GM23338 (cell line): ENCODE measurements around the gene ADCYAP1R1. TPM values are rescaled to one million over a fixed set of nuclear protein-coding genes. Genes with fewer than 3 reads are reported as not detected.

ENCODE experiments used
- ATAC-seq: fragments of 200-7000 bp; cut with Tn5 transposase; 3 replicates; pipeline ENCODE4 v1.9.1; 2020
- DNase-seq: peaks from one replicate; pipeline ENCODE4 v3.0.0-alpha.2; 2015; ENCODE audit warnings: low spot score
- H2AFZ ChIP-seq: fragments of 200-600 bp; sonication (generic); 2 replicates; pipeline ENCODE4 v1.8.0; 2016; ENCODE audit warnings: antibody characterized with exemption, mild to moderate bottlenecking, moderate library complexity
- H3F3A ChIP-seq: fragments of 200-600 bp; sonication (generic); replicated peaks from 2 replicates; pipeline ENCODE4 v1.8.0; 2017; ENCODE audit warnings: antibody characterized with exemption, mixed run types, low read depth
- H3K27ac ChIP-seq: fragments of 200-600 bp; sonication (generic); 2 replicates; pipeline ENCODE4 v1.6.1; 2016; ENCODE audit warnings: low read depth
- H3K27me3 ChIP-seq: fragments of 200-600 bp; sonication (generic); 2 replicates; pipeline ENCODE4 v1.8.0; 2016; ENCODE audit warnings: mild to moderate bottlenecking, mixed run types, moderate library complexity; ENCODE audit not compliant: insufficient read depth
- H3K36me3 ChIP-seq: fragments of 200-600 bp; sonication (generic); 2 replicates; pipeline ENCODE4 v1.8.0; 2016; ENCODE audit warnings: mild to moderate bottlenecking; ENCODE audit not compliant: insufficient read depth
- H3K4me1 ChIP-seq: fragments of 200-600 bp; sonication (generic); 2 replicates; pipeline ENCODE4 v1.8.0; 2016; ENCODE audit warnings: mild to moderate bottlenecking, moderate library complexity; ENCODE audit not compliant: insufficient read depth
- H3K4me2 ChIP-seq: fragments of 200-600 bp; sonication (generic); 2 replicates; pipeline ENCODE4 v1.7.1; 2017; ENCODE audit warnings: mixed run types
- H3K4me3 ChIP-seq: fragments of 200-600 bp; sonication (generic); 2 replicates; pipeline ENCODE4 v1.6.1; 2016; ENCODE audit warnings: mixed run types
- H3K79me2 ChIP-seq: fragments of 200-600 bp; sonication (generic); replicated peaks from 2 replicates; pipeline ENCODE4 v1.8.0; 2017; ENCODE audit warnings: mild to moderate bottlenecking; ENCODE audit not compliant: insufficient read depth
- H3K9me2 ChIP-seq: fragments of 200-600 bp; sonication (generic); 2 replicates; pipeline ENCODE4 v1.8.0; 2017; ENCODE audit not compliant: insufficient read depth
- H4K20me1 ChIP-seq: fragments of 200-600 bp; sonication (generic); replicated peaks from 2 replicates; pipeline ENCODE4 v1.8.0; 2017; ENCODE audit warnings: mild to moderate bottlenecking; ENCODE audit not compliant: insufficient read depth
- H3K27ac Mint-ChIP-seq: 2 replicates; pipeline ENCODE4 v1.8.0; 2020; ENCODE audit warnings: inconsistent platforms, mild to moderate bottlenecking, moderate library complexity, mixed read lengths
- H3K27me3 Mint-ChIP-seq: 3 replicates; pipeline ENCODE4 v1.8.0; 2022; ENCODE audit warnings: low read depth, mild to moderate bottlenecking, moderate library complexity, mixed read lengths, inconsistent platforms; ENCODE audit not compliant: insufficient read depth, poor library complexity
- H3K36me3 Mint-ChIP-seq: 3 replicates; pipeline ENCODE4 v1.8.0; 2021; ENCODE audit warnings: low read depth, mild to moderate bottlenecking, inconsistent platforms, moderate library complexity, mixed read lengths
- H3K4me1 Mint-ChIP-seq: 3 replicates; pipeline ENCODE4 v1.8.0; 2020; ENCODE audit warnings: mild to moderate bottlenecking, inconsistent platforms, mixed read lengths
- H3K4me3 Mint-ChIP-seq: 3 replicates; pipeline ENCODE4 v1.8.0; 2021; ENCODE audit warnings: moderate library complexity, mild to moderate bottlenecking, inconsistent platforms, mixed read lengths
- H3K9me3 Mint-ChIP-seq: 3 replicates; pipeline ENCODE4 v1.8.0; 2020; ENCODE audit warnings: moderate library complexity, mild to moderate bottlenecking, inconsistent platforms, mixed read lengths
- CREB1 ChIP-seq: fragments of 250-450 bp; sonication (Bioruptor Pico); IDR thresholded peaks from 2 replicates; pipeline ENCODE4 v1.5.0; 2020; ENCODE audit warnings: low read depth, mild to moderate bottlenecking, moderate library complexity
- EZH2 ChIP-seq: fragments of 200-600 bp; sonication (generic); IDR thresholded peaks from one replicate; pipeline ENCODE4 v1.8.0; 2017; ENCODE audit warnings: antibody characterized with exemption, mild to moderate bottlenecking, low read depth; ENCODE audit not compliant: unreplicated experiment
- EZH2phosphoT487 ChIP-seq: fragments of 200-600 bp; sonication (generic); IDR thresholded peaks from one replicate; pipeline ENCODE4 v1.8.1; 2018; ENCODE audit warnings: antibody characterized with exemption; ENCODE audit not compliant: unreplicated experiment
- JUNB ChIP-seq: IDR thresholded peaks from one replicate; pipeline ENCODE4 v1.6.1; 2016; ENCODE audit warnings: antibody characterized with exemption; ENCODE audit not compliant: unreplicated experiment
- NANOG ChIP-seq: IDR thresholded peaks from 2 replicates; pipeline ENCODE4 v1.6.1; 2016; ENCODE audit warnings: antibody characterized with exemption, borderline replicate concordance
- STAT1 ChIP-seq: IDR thresholded peaks from one replicate; pipeline ENCODE4 v1.6.1; 2016; ENCODE audit warnings: antibody characterized with exemption; ENCODE audit not compliant: unreplicated experiment
- ZNF114 ChIP-seq: fragments of 250-450 bp; sonication (Bioruptor Pico); IDR thresholded peaks from 2 replicates; pipeline ENCODE4 v1.5.0; 2020; ENCODE audit warnings: mild to moderate bottlenecking, moderate library complexity
- ZNF462 ChIP-seq: fragments of 250-450 bp; sonication (Bioruptor Pico); IDR thresholded peaks from 2 replicates; pipeline ENCODE4 v1.5.0; 2020; ENCODE audit warnings: mild to moderate bottlenecking, moderate library complexity
- polyA plus RNA-seq: library from polyadenylated mRNA; unstranded; fragments of >200 nt; fragmentation: Nextera tagmentation; extraction: Ambion mirVana; gene quantifications from 2 replicates; pipeline ENCODE4 v1.2.1, GENCODE V29; 2016
- total RNA-seq: library from RNA; depleted of rRNA; stranded (reverse); fragments of >200 nt; shearing (Covaris generic); gene quantifications from 2 replicates; pipeline ENCODE4 v1.2.3, GENCODE V29; 2014
- TF ChIP-seq, protein P1 (sequence below): IDR thresholded peaks from one replicate; pipeline ENCODE4 v1.6.1; 2018; ENCODE audit warnings: antibody characterized with exemption; ENCODE audit not compliant: unreplicated experiment

The ADCYAP1R1 gene
- total and polyA plus RNA-seq, 2 experiments from 2014 or later, result 1.8 to 10.6 TPM

GRCh38 chr7:31080763-31081162, 28.7 kb downstream of the ADCYAP1R1 start (continued):
- TF ChIP-seq ZNF462 (CRISPR knock-in tag) (no peak), JUNB (no peak), EZH2phosphoT487 (no peak), NANOG (no peak), EZH2 (no peak)
- TF ChIP-seq, protein P1, sequence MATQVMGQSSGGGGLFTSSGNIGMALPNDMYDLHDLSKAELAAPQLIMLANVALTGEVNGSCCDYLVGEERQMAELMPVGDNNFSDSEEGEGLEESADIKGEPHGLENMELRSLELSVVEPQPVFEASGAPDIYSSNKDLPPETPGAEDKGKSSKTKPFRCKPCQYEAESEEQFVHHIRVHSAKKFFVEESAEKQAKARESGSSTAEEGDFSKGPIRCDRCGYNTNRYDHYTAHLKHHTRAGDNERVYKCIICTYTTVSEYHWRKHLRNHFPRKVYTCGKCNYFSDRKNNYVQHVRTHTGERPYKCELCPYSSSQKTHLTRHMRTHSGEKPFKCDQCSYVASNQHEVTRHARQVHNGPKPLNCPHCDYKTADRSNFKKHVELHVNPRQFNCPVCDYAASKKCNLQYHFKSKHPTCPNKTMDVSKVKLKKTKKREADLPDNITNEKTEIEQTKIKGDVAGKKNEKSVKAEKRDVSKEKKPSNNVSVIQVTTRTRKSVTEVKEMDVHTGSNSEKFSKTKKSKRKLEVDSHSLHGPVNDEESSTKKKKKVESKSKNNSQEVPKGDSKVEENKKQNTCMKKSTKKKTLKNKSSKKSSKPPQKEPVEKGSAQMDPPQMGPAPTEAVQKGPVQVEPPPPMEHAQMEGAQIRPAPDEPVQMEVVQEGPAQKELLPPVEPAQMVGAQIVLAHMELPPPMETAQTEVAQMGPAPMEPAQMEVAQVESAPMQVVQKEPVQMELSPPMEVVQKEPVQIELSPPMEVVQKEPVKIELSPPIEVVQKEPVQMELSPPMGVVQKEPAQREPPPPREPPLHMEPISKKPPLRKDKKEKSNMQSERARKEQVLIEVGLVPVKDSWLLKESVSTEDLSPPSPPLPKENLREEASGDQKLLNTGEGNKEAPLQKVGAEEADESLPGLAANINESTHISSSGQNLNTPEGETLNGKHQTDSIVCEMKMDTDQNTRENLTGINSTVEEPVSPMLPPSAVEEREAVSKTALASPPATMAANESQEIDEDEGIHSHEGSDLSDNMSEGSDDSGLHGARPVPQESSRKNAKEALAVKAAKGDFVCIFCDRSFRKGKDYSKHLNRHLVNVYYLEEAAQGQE, result no peak

DNA sequence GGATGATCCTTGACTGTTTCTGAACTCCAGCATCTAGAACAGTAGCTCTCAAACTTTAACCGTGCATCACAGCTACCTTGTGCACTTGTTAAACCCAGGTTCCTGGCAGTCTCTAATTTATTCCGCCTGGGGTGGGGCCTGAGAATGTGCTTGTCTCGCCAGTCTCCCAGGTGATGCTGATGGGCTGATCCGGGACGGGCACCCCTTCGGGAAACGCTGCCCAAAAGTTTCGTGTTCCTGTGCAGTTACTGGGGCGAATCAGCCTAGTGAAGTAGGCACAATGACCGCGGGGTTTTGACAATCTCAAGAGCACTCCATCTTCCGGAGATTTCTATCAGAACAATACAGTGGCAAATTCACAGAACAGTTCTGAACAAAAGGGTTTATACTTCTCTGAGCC, 29.9 kb downstream of the ADCYAP1R1 start:
- Mint-ChIP-seq H3K9me3 (no peaks in the 10 kb centered on the region), H3K27ac (no peak overlapping the region), H3K4me3 (no peak overlapping the region), H3K4me1 (peaks cover 9% of the 10 kb centered on the region), H3K27me3 (peaks cover 10% of the 10 kb centered on the region), H3K36me3 (peaks cover 8% of the 10 kb centered on the region; the same call in 2 of the 3 replicates)
- Histone ChIP-seq H2AFZ (no peak overlapping the region), H3K27me3 (no peaks in the 10 kb centered on the region), H3K4me2 (no peak overlapping the region), H4K20me1 (no peaks in the 10 kb centered on the region), H3K36me3 (no peaks in the 10 kb centered on the region), H3K79me2 (no peaks in the 10 kb centered on the region), H3F3A (no peaks in the 10 kb centered on the region), H3K4me1 (no peaks in the 10 kb centered on the region), H3K4me3 (no peak overlapping the region), H3K27ac (no peak overlapping the region), H3K9me2 (no peaks in the 10 kb centered on the region)
- DNase-seq (no peak), ATAC-seq (no peak)
- TF ChIP-seq ZNF114 (no peak), STAT1 (no peak), NANOG (no peak), CREB1 (no peak)
